Tibial nerve (tissue), 4 donors: ENCODE measurements around the gene CENPT. TPM values are rescaled to one million over a fixed set of nuclear protein-coding genes. Genes with fewer than 3 reads are reported as not detected.
"Not testable (repeated sequence)": the region's sequence is repeated elsewhere in the genome, so short reads cannot be mapped to it uniquely, and the experiment has no call there.

Experiments used
- DNase-seq, 2 donors: peaks; one replicate each; pipeline ENCODE4 v3.0.0-alpha.2; 2019; ENCODE audit warnings: low spot score in 2 of 2
- H3K27ac ChIP-seq, 4 donors: fragments of 200-600 bp; sonication (generic) in 3 of 4; one replicate each; pipeline ENCODE4 v1.5.1; 2017 to 2019; ENCODE audit warnings: mild to moderate bottlenecking in 1 of 4
- H3K27me3 ChIP-seq, 2 donors: fragments of 200-600 bp; sonication (generic) in 1 of 2; one replicate each; pipeline versions ENCODE4 v1.5.1 to v1.6.0; 2017 to 2019
- H3K36me3 ChIP-seq, 3 donors: fragments of 200-600 bp; sonication (generic); one replicate each; pipeline ENCODE4 v1.5.1; 2018 to 2019
- H3K4me1 ChIP-seq, 4 donors: fragments of 200-600 bp; sonication (generic) in 3 of 4; one replicate each; pipeline ENCODE4 v1.5.1; 2017 to 2019
- H3K4me3 ChIP-seq, 4 donors: fragments of 200-600 bp; sonication (generic) in 3 of 4; one replicate each; pipeline ENCODE4 v1.5.1; 2017 to 2019; ENCODE audit warnings: mild to moderate bottlenecking in 1 of 4, moderate library complexity in 1 of 4
- H3K9me3 ChIP-seq, 4 donors: fragments of 200-600 bp; sonication (generic) in 3 of 4; one replicate each; pipeline ENCODE4 v1.5.1; 2017 to 2019
- CTCF ChIP-seq, 5 experiments: fragments of 200-600 bp in 3 of 5; fragments of 450-650 bp in 2 of 5; sonication (generic) in 3 of 5; IDR thresholded peaks; one replicate each; pipeline ENCODE4 v1.5.1; 2016 to 2019; ENCODE audit warnings: antibody characterized with exemption in 5 of 5, mild to moderate bottlenecking in 3 of 5, moderate library complexity in 2 of 5
- EP300 ChIP-seq, 2 donors: sonication (generic); formaldehyde crosslinking; IDR thresholded peaks; one replicate each; pipeline ENCODE4 v1.6.1; 2017; ENCODE audit warnings: antibody characterized with exemption in 2 of 2, mild to moderate bottlenecking in 1 of 2
- POLR2A ChIP-seq, 2 donors: fragments of 450-650 bp; IDR thresholded peaks; one replicate each; pipeline ENCODE4 v1.6.1; 2017; ENCODE audit warnings: antibody characterized with exemption in 2 of 2, mild to moderate bottlenecking in 2 of 2, moderate library complexity in 2 of 2
- WGBS, 2 donors: methylation state at CpG; one replicate each; pipeline ENCODE4 v1.1.5; 2018; 5-methylcytosine and 5-hydroxymethylcytosine counted together
- total RNA-seq, 4 donors: library from RNA; depleted of rRNA; stranded (reverse); fragments of >200 nt; gene quantifications; one replicate each; pipeline ENCODE4 v1.1.0, GENCODE V29; 2016

Gene CENPT
- total RNA-seq, 4 donors from 2014 or later: 51.3 to 101 (median 59.2) TPM

DNA sequence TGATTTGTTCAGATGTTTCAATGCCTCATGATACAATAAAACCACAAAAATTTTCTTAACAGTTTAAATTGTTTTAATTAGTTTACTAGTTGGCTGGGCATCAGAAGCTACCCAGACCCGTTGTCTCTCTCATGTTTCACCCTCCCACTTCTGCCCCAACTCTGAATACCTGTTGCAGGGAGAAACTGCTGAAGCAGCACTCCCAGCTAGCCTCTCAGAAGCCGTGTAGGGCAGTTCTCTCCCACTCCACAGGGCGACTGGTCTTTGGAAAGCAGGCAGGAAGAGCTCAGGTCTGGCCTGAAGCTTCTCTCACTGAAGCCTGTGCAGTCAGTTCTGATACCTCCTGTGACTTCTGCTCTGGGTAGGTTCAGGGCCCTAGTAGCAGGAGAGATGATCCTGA, 23.8 kb upstream of the CENPT start:
- peaks cover 0 to 62% (median 0%) of the 10 kb centered on the region in 3 donors for H3K36me3 ChIP-seq
- DNase-seq: no peak
- no peaks in the 10 kb centered on the region for H3K9me3 ChIP-seq
- no peak overlapping the region for H3K27ac ChIP-seq
- no peak overlapping the region for H3K4me3 ChIP-seq
- H3K4me1 ChIP-seq: peaks cover 0 to 39% (median 22%) of the 10 kb centered on the region in 4 donors
- 52 to 71% methylated on average over 3 of the region's 3 CpGs for whole genome bisulfite sequencing, 2 donors
- H3K27me3 ChIP-seq: no peaks in the 10 kb centered on the region
- TF ChIP-seq CTCF (IDR thresholded peaks at IDR 0.05): no peak
- TF ChIP-seq EP300 (IDR thresholded peaks at IDR 0.05): no peak
- TF ChIP-seq POLR2A (IDR thresholded peaks at IDR 0.05): no peak

- TF ChIP-seq POLR2A (IDR thresholded peaks at IDR 0.05): no peak
- no peak for TF ChIP-seq EP300 (IDR thresholded peaks at IDR 0.05)
- no peak for TF ChIP-seq CTCF (IDR thresholded peaks at IDR 0.05)
- no peak overlapping the region for H3K27ac ChIP-seq
- H3K36me3 ChIP-seq: peaks cover 0 to 70% (median 0%) of the 10 kb centered on the region in 3 donors
These were observed 22.2 kb upstream of the CENPT start for GRCh38 chr16:67869653-67870052.

DNA sequence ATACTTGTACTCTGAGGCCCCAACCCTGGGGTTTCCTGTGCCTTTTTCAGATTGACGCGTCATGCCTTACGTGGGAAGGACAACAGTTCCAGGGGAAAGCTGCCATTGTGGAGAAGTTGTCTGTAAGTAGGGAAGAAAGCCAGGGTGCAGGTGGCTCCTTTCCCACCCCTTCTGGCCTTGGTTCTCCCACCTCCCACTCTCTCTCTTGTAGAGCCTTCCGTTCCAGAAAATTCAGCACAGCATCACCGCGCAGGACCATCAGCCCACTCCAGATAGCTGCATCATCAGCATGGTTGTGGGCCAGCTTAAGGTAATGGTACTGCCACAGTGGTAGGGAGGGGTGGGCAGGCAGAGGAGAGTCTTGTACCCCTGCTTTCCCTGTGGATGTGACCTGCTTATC, 20.8 kb upstream of the CENPT start:
- peaks cover 0 to 70% (median 0%) of the 10 kb centered on the region in 3 donors for H3K36me3 ChIP-seq
- peaks cover 0 to 32% (median 11%) of the 10 kb centered on the region in 4 donors for H3K4me1 ChIP-seq
- DNase-seq: no peak
- no peaks in the 10 kb centered on the region for H3K27me3 ChIP-seq
- no peak overlapping the region for H3K4me3 ChIP-seq
- no peaks in the 10 kb centered on the region for H3K9me3 ChIP-seq
- H3K27ac ChIP-seq: no peak overlapping the region
- WGBS, 2 donors: 83 to 95% methylated on average over 6 of the region's 6 CpGs
- TF ChIP-seq CTCF (IDR thresholded peaks at IDR 0.05): no peak
- TF ChIP-seq EP300 (IDR thresholded peaks at IDR 0.05): no peak
- no peak for TF ChIP-seq POLR2A (IDR thresholded peaks at IDR 0.05)

More at GRCh38 chr16:67869653-67870052, 22.2 kb upstream of the CENPT start:
- no peaks in the 10 kb centered on the region for H3K9me3 ChIP-seq
- peaks cover 0 to 31% (median 16%) of the 10 kb centered on the region in 4 donors for H3K4me1 ChIP-seq
- H3K27me3 ChIP-seq: no peaks in the 10 kb centered on the region
- no peak overlapping the region for H3K4me3 ChIP-seq
- 73 to 77% methylated on average over 7 of the region's 7 CpGs for WGBS, 2 donors
- DNase-seq: no peak

DNA sequence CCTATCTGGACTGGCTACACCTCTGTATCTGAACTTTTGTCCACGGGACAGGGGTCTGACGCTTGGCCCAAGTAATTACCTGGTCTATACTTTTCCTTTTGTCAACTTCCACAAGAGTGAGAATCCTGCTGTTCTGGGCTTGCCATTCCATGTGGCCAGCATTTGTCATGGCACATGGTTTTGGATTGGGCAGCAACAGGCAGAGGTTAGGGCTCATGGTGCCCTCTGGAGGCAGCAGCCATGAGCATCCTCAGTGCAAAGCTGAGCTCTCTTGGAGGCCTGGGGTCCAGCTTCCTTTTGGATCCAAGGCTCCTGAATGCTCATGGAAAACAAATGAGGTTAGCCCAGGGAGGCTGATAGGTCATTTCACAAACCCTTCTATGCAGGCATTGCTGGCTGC, 17.8 kb upstream of the CENPT start:
- Histone ChIP-seq H3K4me3 (no peak overlapping the region), H3K9me3 (no peaks in the 10 kb centered on the region), H3K27me3 (no peaks in the 10 kb centered on the region), H3K27ac (peak overlapping the region in 1 of 4 donors; percentile 26), H3K36me3 (peaks cover 0 to 56% (median 0%) of the 10 kb centered on the region in 3 donors), H3K4me1 (peaks cover 0 to 50% (median 17%) of the 10 kb centered on the region in 4 donors)
- WGBS, 2 donors: 83 to 88% methylated on average over 2 of the region's 2 CpGs
- no peak for DNase-seq
- TF ChIP-seq EP300 (IDR thresholded peaks at IDR 0.05) (no peak), CTCF (IDR thresholded peaks at IDR 0.05) (no peak), POLR2A (IDR thresholded peaks at IDR 0.05) (no peak)

DNA sequence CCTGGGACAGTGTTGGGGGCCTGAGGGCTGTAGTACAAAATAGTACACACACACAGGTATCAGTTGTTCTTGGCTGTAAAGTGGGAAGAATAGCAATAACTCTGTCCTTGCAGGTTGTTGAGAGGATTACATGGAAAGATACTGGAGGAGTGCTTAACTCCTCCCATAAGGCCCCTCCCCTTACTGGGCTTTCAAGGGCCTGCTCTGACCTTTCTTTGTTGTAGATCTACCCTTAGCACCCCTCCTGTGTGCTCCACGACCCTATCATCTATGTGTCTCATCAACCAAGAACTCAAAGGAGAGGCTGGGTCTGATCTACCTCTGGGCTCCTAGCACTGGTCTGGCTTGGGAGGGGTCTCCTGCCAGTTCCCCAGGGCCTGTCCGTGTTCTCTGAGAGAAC, 17.1 kb upstream of the CENPT start:
- Histone ChIP-seq H3K27me3 (no peaks in the 10 kb centered on the region), H3K4me1 (peaks cover 0 to 50% (median 17%) of the 10 kb centered on the region in 4 donors), H3K9me3 (no peaks in the 10 kb centered on the region), H3K27ac (peak overlapping the region in 1 of 4 donors; percentile 88), H3K36me3 (peaks cover 0 to 49% (median 0%) of the 10 kb centered on the region in 3 donors), H3K4me3 (no peak overlapping the region)
- DNase-seq: no peak
- no peak for TF ChIP-seq EP300 (IDR thresholded peaks at IDR 0.05)
- TF ChIP-seq CTCF (IDR thresholded peaks at IDR 0.05): no peak
- no peak for TF ChIP-seq POLR2A (IDR thresholded peaks at IDR 0.05)
- 62 to 69% methylated on average over 2 of the region's 2 CpGs for WGBS, 2 donors

GRCh38 chr16:67864044-67864443, 16.6 kb upstream of the CENPT start:
- not testable (repeated sequence) for H3K4me3 ChIP-seq, DNase-seq, H3K27me3 ChIP-seq, H3K9me3 ChIP-seq
- Histone ChIP-seq H3K4me1 (peaks cover 0 to 50% (median 17%) of the 10 kb centered on the region in 4 donors), H3K27ac (peak overlapping the region in 3 of 4 donors; percentile 57 to 88 (median 78)), H3K36me3 (peaks cover 0 to 43% (median 0%) of the 10 kb centered on the region in 3 donors)
- WGBS, 2 donors: 89 to 93% methylated on average over 6 of the region's 6 CpGs
